MCF 10A (cell line): ENCODE results near the gene XYLT1. TPM values are rescaled to one million over a fixed set of nuclear protein-coding genes. Genes with fewer than 3 reads are reported as not detected.
"Not testable (repeated sequence)": the region's sequence is repeated elsewhere in the genome, so short reads cannot be mapped to it uniquely, and the experiment has no call there.

Experiments used
- BruUV-seq: library from RNA; stranded (reverse); fragments of 400-500 nt; replicated peaks from 2 replicates; lab custom pipeline; 2021; lab: Mats Ljungman, UMichigan
- CTCF ChIA-PET: fragments of 300-600 bp; sonication (Branson Sonifier 250); formaldehyde crosslinking; extraction: SDS; loops from one replicate; lab custom pipeline; 2021; ENCODE audit warnings: antibody characterized with exemption, inconsistent platforms; lab: Yijun Ruan, JAX
- POLR2A ChIA-PET: fragments of 300-600, 350-650 bp; sonication (Branson Sonifier 250); formaldehyde crosslinking; extraction: SDS; loops from one replicate; lab custom pipeline; 2020; ENCODE audit warnings: antibody characterized with exemption, inconsistent platforms; lab: Yijun Ruan, JAX
- DNase-seq: peaks from one replicate; pipeline ENCODE4 v3.0.0-alpha.2; 2018; ENCODE audit not compliant: unreplicated experiment
- H3K27ac Mint-ChIP-seq: one replicate; pipeline ENCODE4 v1.8.0; 2022; ENCODE audit warnings: mild to moderate bottlenecking, low read depth, mixed read lengths; ENCODE audit not compliant: unreplicated experiment
- H3K27me3 Mint-ChIP-seq: one replicate; pipeline ENCODE4 v1.8.0; 2022; ENCODE audit warnings: mixed read lengths; ENCODE audit not compliant: insufficient read depth, unreplicated experiment
- H3K36me3 Mint-ChIP-seq: one replicate; pipeline ENCODE4 v1.8.0; 2022; ENCODE audit warnings: mild to moderate bottlenecking, moderate library complexity, mixed read lengths; ENCODE audit not compliant: insufficient read depth, unreplicated experiment
- H3K4me1 Mint-ChIP-seq: one replicate; pipeline ENCODE4 v1.8.0; 2022; ENCODE audit warnings: mixed read lengths; ENCODE audit not compliant: insufficient read depth, unreplicated experiment
- H3K4me3 Mint-ChIP-seq: one replicate; pipeline ENCODE4 v1.8.0; 2022; ENCODE audit warnings: mild to moderate bottlenecking, moderate library complexity, mixed read lengths; ENCODE audit not compliant: unreplicated experiment
- H3K9me3 Mint-ChIP-seq: one replicate; pipeline ENCODE4 v1.8.0; 2022; ENCODE audit warnings: mixed read lengths; ENCODE audit not compliant: unreplicated experiment
- intact Hi-C: fragments of 100-400 bp; cut with micrococcal nuclease; formaldehyde crosslinking; loops from 2 replicates; pipeline ENCODE4 v1.14.1; 2022
- total RNA-seq: library from RNA; stranded (reverse); gene quantifications from 2 replicates; pipeline ENCODE4 v1.2.3, GENCODE V29; 2022
- TF ChIP-seq, protein P1 (sequence below): fragments of 200-600 bp; IDR thresholded peaks from one replicate; pipeline ENCODE4 v1.8.0; 2022; ENCODE audit warnings: antibody characterized with exemption, mild to moderate bottlenecking; ENCODE audit not compliant: unreplicated experiment

XYLT1 gene
- total RNA-seq, 1 experiment from 2014 or later: not detected

DNA sequence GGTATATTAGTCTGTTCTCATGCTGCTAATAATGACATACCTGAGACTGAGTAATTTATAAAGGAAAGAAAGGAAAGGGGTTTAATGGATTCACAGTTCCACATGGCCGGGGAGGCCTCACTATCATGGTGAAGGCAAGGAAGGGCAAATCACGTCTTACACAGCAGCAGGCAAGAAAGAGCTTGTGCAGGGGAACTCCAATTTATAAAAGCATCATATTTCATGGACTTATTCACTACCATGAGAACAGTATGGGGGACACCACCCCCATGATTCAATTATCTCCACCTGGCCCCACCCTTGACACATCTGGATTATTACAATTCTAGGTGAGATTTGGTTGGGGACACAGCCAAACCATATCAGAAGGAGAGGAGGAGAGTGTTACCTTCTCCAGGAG lies 17.7 kb upstream of the XYLT1 start:
- POLR2A ChIA-PET: no interaction called here
- CTCF ChIA-PET: no interaction called here
- H3K27ac Mint-ChIP-seq: no peak overlapping the region
- peaks cover 46% of the 10 kb centered on the region for H3K9me3 Mint-ChIP-seq
- BruUV-seq: no TSS peak
- no peak overlapping the region for H3K4me3 Mint-ChIP-seq
- no peaks in the 10 kb centered on the region for H3K36me3 Mint-ChIP-seq
- TF ChIP-seq, protein P1, sequence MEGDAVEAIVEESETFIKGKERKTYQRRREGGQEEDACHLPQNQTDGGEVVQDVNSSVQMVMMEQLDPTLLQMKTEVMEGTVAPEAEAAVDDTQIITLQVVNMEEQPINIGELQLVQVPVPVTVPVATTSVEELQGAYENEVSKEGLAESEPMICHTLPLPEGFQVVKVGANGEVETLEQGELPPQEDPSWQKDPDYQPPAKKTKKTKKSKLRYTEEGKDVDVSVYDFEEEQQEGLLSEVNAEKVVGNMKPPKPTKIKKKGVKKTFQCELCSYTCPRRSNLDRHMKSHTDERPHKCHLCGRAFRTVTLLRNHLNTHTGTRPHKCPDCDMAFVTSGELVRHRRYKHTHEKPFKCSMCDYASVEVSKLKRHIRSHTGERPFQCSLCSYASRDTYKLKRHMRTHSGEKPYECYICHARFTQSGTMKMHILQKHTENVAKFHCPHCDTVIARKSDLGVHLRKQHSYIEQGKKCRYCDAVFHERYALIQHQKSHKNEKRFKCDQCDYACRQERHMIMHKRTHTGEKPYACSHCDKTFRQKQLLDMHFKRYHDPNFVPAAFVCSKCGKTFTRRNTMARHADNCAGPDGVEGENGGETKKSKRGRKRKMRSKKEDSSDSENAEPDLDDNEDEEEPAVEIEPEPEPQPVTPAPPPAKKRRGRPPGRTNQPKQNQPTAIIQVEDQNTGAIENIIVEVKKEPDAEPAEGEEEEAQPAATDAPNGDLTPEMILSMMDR: no peak
- no peak for DNase-seq
- H3K27me3 Mint-ChIP-seq: no peaks in the 10 kb centered on the region
- H3K4me1 Mint-ChIP-seq: no peaks in the 10 kb centered on the region
- intact Hi-C loops: no loop called here

DNA sequence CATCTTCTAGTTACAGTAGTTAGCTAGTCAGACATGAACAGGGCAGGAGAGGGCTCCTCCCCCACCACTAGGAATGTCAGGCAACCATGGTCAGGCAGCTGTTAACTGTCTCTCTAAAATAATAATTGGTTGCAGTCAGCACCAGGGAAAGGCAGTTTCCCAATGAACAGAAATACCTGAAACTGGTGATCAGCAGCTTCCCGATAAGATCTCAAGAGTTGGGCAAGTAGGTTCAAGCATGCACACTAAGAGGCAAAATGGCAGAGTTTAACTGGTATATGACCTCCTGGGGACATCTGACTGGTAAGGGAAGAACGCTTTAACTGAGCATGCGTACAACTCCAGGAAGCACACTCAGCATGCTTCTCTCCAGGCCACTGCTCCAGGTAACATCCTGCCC lies 12.6 kb upstream of the XYLT1 start:
- DNase-seq: no peak
- Mint-ChIP-seq H3K27ac (no peak overlapping the region), H3K4me1 (no peaks in the 10 kb centered on the region), H3K4me3 (no peak overlapping the region), H3K9me3 (peaks cover 54% of the 10 kb centered on the region), H3K27me3 (no peaks in the 10 kb centered on the region), H3K36me3 (no peaks in the 10 kb centered on the region)
- POLR2A ChIA-PET: no interaction called here
- no TSS peak for BruUV-seq
- CTCF ChIA-PET: no interaction called here
- TF ChIP-seq, protein P1: no peak
- intact Hi-C loops: no loop called here

DNA sequence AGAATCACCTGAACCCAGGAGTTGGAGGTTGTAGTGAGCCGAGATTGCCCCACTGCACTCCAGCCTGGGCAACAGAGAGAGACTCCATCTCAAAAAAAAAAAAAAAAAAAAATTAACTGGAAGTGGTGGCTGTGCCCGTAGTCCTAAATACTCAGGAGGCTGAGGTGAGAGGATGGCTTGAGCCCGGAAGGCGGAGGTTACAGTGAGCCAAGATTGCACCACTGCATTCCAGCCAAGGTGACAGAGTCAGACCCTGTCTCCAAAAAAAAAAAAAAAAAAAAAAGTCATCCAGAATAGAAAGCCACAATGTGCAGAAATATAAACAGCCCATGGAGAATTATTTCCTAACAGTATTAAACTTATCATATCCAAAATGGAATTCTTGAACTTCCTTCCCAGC lies 11.6 kb upstream of the XYLT1 start:
- POLR2A ChIA-PET, H3K4me3 Mint-ChIP-seq, H3K36me3 Mint-ChIP-seq, intact Hi-C loops, H3K27ac Mint-ChIP-seq, H3K4me1 Mint-ChIP-seq, H3K27me3 Mint-ChIP-seq, DNase-seq, CTCF ChIA-PET, BruUV-seq: not testable (repeated sequence)
- peaks cover 50% of the 10 kb centered on the region for H3K9me3 Mint-ChIP-seq

DNA sequence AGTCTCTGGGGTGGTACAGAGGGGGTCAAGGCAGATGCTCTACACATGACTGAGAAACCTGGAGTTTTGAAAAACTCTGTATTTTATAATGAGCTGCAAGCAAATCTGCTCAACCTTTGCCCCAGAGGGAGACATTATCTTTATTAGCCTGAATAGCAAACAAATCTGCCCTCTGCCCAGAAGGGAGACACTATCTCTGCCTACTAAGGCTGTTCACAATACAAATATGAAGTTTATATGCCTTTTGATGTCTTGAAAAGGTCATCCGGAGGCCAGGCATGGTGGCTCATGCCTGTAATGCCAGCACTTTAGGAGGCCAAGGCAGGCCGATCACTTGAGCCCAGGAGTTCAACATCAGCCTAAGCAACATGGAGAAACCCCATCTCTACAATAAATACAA lies 11.0 kb upstream of the XYLT1 start:
- TF ChIP-seq, protein P1: no peak
- no peaks in the 10 kb centered on the region for H3K4me1 Mint-ChIP-seq
- no peak overlapping the region for H3K27ac Mint-ChIP-seq
- intact Hi-C loops: no loop called here
- no peaks in the 10 kb centered on the region for H3K27me3 Mint-ChIP-seq
- H3K36me3 Mint-ChIP-seq: no peaks in the 10 kb centered on the region
- H3K4me3 Mint-ChIP-seq: no peak overlapping the region
- ChIA-PET CTCF (interaction anchor here (0.6 kb wide), 1 partner anchor 91 kb away, joined by 3 read pairs; no protein-coding TSS in a partner anchor), POLR2A (no interaction called here)
- no peak for DNase-seq
- BruUV-seq: no TSS peak
- peaks cover 50% of the 10 kb centered on the region for H3K9me3 Mint-ChIP-seq

DNA sequence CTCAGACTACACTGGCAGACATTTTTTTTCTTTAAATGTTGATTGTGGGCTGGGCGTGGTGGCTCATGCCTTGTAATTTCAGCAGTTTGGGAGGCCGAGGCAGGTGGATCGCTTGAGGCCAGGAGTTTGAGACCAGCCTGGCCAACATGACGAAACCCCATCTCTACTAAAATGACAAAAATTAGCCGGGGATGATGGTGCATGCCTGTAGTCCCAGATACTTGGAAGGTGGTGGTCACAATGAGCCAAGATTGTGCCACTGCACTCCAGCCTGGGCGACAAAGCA lies 6.4 kb upstream of the XYLT1 start:
- H3K4me3 Mint-ChIP-seq, intact Hi-C loops, H3K27ac Mint-ChIP-seq: not testable (repeated sequence)

More for the DNA sequence above, 6.4 kb upstream of the XYLT1 start:
- H3K36me3 Mint-ChIP-seq, H3K4me1 Mint-ChIP-seq, DNase-seq, H3K27me3 Mint-ChIP-seq, CTCF ChIA-PET, BruUV-seq, POLR2A ChIA-PET: not testable (repeated sequence)
- peaks cover 37% of the 10 kb centered on the region for H3K9me3 Mint-ChIP-seq
